ENCODE results near the gene HDAC9. TPM values are rescaled to one million over a fixed set of nuclear protein-coding genes. Genes with fewer than 3 reads are reported as not detected.

Gene HDAC9
- total RNA-seq, 1 experiment from 2014 or later: 21.1 TPM

DNA sequence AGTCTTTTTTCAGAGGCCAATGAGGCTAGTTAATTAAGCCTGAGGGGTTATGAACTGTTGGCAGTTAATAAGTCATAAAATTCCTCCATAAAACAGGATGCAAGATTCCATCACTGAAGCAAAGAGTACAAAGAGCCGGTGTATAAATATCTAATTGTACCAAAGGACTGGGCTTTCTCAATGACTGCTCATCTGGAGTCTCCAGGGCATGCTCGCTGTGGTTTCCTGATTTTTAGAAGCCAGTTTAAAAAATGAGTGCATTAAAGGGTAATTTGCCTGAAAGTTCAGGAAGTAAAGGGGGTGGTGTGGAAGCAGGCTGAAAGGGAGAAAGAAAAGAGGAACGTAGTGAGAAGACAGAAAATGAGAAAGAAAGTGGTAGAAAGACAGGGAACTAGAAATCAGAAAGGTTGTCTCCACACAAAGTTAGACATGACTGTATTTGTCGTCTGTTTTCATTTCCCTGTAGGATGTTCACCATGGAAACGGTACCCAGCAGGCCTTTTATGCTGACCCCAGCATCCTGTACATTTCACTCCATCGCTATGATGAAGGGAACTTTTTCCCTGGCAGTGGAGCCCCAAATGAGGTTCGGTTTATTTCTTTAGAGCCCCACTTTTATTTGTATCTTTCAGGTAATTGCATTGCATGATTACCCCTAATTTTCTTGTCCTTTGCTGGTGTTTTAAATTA lies 339.6 kb downstream of the HDAC9 start:
- DNase-seq (ENCODE audit: low read depth): peak; percentile 18

DNA sequence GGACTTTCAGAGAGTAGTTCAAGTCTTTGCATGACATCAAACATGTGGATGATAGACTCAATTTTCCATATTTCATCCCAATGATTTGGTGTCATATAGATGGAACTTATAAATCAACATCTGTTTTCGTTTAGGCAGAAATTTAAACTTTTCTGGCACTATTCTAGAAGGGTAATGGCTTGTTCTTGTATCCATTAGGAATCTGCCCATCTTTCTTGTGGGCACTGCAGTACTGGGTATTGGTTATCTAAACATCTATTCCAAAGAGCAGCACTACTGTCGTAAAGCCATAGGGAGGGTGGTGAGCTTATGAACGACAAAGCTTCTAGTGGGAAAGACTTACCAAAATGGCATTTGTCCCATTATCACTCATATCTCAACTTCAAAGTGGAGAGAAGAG lies 348.4 kb downstream of the HDAC9 start:
- no peak for DNase-seq (ENCODE audit: low read depth)

DNA sequence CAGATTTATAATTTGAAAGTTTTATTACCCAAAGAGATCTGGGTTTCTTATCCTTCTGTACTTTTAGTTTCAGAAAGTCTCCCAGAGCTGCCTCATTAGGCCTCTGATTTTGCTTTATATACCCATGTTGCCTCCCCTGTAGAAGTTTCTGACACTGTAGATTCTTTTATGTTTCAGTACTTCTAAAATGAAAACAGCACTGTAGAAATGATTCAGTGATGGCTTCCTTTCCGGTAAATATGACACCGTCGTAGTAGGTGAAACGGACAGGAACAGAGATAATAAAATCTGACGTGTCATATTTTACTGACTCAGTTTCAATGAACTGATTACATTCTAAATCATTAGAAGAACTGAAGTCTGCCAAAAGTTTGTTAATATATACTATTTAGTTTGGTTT lies 349.2 kb downstream of the HDAC9 start:
- no peak for DNase-seq (ENCODE audit: low read depth)

- DNase-seq (ENCODE audit: low read depth): no peak
Observed at GRCh38 chr7:18845700-18846099, 350.2 kb downstream of the HDAC9 start.

- DNase-seq (ENCODE audit: low read depth): peak; percentile 89
Observed at GRCh38 chr7:18846765-18847215, 351.2 kb downstream of the HDAC9 start.

DNA sequence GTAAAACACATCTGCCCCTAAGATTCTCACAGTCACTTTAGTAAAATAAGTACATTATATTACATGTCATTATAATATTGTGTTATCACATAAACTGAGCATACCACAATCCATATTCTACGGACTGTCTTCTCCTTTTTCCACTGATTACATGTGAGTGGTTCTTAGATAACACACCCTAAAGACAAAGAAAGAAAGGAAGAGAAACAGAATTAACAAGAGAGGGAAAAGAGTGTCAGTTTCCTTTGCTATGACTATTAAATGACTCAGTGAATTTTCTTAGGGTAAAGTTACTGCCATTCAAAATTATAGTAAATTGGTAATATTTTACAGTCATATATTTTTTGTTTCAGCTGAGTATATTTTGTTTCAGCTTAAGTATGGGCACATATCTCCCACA lies 353.6 kb downstream of the HDAC9 start:
- no peak for DNase-seq (ENCODE audit: low read depth)

- peak; percentile 61 for DNase-seq (ENCODE audit: low read depth)
Observed at GRCh38 chr7:18855796-18856195, 360.2 kb downstream of the HDAC9 start.

DNA sequence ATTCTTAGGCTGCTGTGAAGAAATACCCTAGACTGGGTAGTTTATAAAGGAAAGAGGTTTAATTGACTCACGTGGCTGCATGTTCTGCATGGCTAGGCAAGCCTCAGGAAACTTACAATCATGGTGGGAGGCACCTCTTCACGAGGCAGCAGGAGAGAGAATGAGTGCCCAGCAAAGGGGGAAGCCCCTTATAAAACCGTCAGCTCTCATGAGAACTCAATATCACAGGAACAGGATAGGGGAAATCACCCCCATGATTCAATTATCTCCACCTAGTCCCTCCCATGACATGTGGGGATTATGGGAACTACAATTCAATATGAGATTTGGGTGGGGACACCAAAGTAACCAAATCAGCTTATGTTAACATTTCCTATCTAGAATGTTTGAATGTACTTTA lies 362.7 kb downstream of the HDAC9 start:
- no peak for DNase-seq (ENCODE audit: low read depth)

GRCh38 chr7:18859318-18859717 lies 363.8 kb downstream of the HDAC9 start:
- DNase-seq (ENCODE audit: low read depth): peak; percentile 62

DNA sequence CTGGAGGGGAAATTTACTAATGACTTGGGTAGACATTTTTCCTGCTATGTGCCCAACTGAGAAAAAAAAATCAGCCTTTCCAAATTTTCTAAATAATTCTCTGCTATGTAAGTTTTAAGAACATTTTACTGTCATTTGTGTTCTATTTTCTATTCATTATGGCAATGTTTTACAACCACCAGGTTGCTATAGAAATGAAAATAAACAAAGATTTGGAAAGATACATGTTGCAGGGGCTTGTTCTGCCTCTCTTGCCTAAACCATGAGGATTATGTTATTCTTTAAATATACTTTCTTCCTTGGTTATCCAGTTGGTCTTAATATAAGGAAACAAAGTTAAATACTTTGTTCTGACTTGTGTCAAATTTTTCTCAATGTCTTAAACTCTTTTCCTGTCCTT lies 364.7 kb downstream of the HDAC9 start:
- DNase-seq (ENCODE audit: low read depth): peak; percentile 6

- DNase-seq (ENCODE audit: low read depth): peak; percentile 52
Observed at GRCh38 chr7:18861514-18862118, 366.1 kb downstream of the HDAC9 start.

DNA sequence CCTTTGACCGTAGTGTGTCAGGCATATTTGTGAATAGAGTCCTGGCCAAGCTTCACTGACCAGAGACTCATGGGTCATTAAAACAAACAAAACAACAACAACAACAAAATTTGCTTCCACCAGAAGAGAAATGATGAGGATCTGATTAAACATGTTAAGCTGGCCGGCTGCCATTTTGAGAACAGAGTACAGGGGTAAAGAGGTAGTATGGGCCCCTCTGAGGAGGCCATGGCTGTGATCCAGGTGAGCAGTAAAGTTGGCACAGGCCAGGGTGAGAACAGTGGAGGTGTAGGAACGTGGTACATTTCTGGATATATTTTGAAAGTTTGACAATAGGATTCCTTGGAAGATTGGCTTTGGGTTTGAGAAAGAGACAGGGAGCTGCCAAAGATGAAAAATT lies 369.4 kb downstream of the HDAC9 start:
- DNase-seq (ENCODE audit: low read depth): no peak

- DNase-seq (ENCODE audit: low read depth): peak; percentile 98
Observed at GRCh38 chr7:18866359-18867036, 370.9 kb downstream of the HDAC9 start.

- no peak for DNase-seq (ENCODE audit: low read depth)
Observed at GRCh38 chr7:18872344-18872743, 376.8 kb downstream of the HDAC9 start.

- DNase-seq (ENCODE audit: low read depth): peak; percentile 52
Observed at GRCh38 chr7:18873734-18874336, 378.3 kb downstream of the HDAC9 start.

GRCh38 chr7:18874880-18875279 lies 379.3 kb downstream of the HDAC9 start:
- no peak for DNase-seq (ENCODE audit: low read depth)

DNA sequence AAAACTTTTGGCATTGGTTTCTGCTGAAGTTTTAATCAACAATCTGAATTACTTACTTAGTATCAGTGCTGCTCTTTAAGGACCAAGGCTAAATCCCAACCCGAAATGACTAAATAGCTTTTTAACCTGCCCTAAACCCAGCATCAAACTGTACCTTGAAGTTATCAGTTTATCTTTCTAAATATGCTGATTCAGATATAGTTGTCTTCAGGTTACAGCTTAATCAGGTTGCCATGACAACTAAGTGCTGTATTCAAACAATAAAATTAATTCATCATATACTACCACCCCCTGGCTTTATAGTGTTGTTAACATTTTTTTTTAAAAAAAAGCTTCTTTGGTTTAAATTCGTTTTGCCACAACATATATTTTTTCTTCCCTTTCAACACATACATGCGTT lies 382.3 kb downstream of the HDAC9 start:
- DNase-seq (ENCODE audit: low read depth): no peak

DNA sequence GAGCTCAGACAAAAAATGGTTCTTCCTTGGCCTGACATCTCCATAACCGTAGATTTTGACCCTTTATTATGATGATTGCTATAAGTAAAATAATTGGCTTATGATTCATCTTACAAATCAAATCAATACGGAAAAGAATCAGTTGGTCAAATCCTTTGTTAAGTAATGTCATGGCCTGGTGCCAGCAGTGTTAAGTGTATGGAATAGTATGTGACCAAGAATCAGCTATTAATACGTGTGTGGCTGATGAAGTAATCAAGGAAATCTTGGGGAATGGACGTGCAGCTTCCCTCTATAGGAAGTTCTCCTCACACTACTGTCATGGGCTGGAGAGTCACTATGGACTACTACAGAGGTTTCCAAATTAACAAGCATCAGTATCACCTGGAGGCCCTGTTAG lies 391.3 kb downstream of the HDAC9 start:
- no peak for DNase-seq (ENCODE audit: low read depth)

DNA sequence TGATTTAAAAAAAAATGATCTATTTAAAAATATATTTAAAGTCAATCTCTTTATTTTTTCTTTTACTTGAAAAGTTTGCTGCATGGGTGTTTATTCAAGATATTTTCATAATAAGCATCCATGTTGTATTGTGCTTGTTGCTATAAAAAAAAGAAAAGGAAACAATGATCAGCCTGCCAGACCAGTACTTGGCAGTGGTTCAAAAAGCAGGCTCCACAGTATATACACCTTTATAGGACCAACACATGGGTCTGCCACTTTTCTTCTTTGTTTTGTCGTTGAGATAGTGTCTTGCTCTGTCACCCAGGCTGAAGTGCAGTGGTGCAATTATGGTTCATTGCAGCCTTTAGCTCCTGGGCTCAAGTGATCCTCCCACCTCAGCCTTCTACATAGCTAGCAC lies 393.9 kb downstream of the HDAC9 start:
- no peak for DNase-seq (ENCODE audit: low read depth)

DNA sequence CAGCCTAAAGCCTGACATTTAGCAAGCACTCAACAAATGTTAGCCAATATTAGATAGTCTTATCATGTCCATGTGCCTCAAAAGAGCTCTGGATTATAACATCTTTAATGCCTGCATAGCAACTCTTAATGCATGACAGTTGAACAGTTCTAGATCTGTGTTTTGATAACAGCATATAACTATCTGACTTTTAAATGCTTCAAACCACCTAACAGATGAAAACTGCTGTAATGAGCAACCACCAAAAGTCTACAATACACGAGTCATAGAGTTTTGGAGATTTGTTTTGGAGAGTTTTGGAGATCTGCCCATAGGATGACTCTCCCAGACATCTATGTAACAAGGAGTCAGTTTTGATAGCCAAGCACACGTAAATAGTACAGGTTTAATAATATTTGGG lies 394.6 kb downstream of the HDAC9 start:
- DNase-seq (ENCODE audit: low read depth): peak; percentile 73

DNA sequence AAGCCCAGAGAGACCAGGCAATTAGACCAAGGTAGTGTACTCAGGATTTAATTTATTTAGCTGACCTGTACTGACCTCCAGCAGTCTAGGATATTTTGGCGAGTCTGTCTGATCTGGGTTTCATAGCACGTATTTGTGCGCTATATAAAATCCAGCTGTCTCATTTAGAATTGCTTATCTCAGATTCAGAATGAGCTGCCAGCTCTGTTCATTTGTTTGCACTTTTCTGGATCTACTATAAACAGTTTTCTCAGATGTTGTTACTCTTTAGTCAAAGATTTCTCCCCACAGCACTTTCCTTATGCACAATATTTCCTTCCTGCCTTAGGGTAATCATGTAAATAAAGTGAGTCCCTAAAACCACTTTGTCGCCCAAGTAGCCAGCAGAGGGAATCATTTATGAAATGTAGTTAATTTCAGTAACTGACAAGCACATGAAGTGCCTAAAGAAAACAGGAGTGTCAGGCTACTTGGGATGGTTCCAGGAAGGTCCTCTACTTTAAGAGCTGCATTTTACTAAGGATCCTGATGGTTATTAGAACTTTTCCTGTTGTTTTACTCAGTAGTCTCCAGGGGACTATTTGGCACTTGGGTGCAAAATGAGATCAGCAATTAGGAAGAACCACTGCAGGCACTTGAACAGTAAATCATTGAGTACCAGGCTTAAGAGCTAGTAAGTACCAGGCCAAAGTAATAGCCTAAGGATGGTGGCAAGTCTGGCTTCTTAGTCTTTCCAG lies 395.5 kb downstream of the HDAC9 start:
- DNase-seq (ENCODE audit: low read depth): no peak

- DNase-seq (ENCODE audit: low read depth): no peak
Observed at GRCh38 chr7:18893156-18893555, 397.6 kb downstream of the HDAC9 start.

All from RPMI7951 (cell line).